Natural killer cell treated with Interleukin-12 subunit alpha and Interleukin-12 subunit beta and Interleukin-15 and Interleukin-18, amount 100 ng/mL, for 72 hours (primary cell): ENCODE data around the gene EXOC1. TPM values are rescaled to one million over a fixed set of nuclear protein-coding genes. Genes with fewer than 3 reads are reported as not detected.

Source experiments
- ATAC-seq, 2 donors: fragments of 150-1000 bp; cut with Tn5 transposase in 1 of 2; sonication (Bioruptor Pico), chemical (Tn5 transposase) in 1 of 2; 2 replicates each; pipeline ENCODE4 v1.10.0; 2021
- DNase-seq: peaks from one replicate; pipeline ENCODE4 v3.0.0; 2022; ENCODE audit warnings: low spot score
- H3K27ac Mint-ChIP-seq, 2 donors: 1 replicate in 1 of 2; 2 replicates in 1 of 2; pipeline ENCODE4 v1.8.0; 2022; ENCODE audit warnings: mixed read lengths in 2 of 2, mild to moderate bottlenecking in 1 of 2, moderate library complexity in 1 of 2
- H3K27me3 Mint-ChIP-seq, 2 donors: 1 replicate in 1 of 2; 2 replicates in 1 of 2; pipeline ENCODE4 v1.8.0; 2022; ENCODE audit warnings: mixed read lengths in 2 of 2
- H3K36me3 Mint-ChIP-seq: one replicate; pipeline ENCODE4 v1.8.0; 2022; ENCODE audit warnings: mixed read lengths
- H3K4me1 Mint-ChIP-seq, 2 donors: 1 replicate in 1 of 2; 2 replicates in 1 of 2; pipeline ENCODE4 v1.8.0; 2022; ENCODE audit warnings: low read depth in 2 of 2, mixed read lengths in 2 of 2, mild to moderate bottlenecking in 1 of 2
- H3K4me3 Mint-ChIP-seq: one replicate; pipeline ENCODE4 v1.8.0; 2022; ENCODE audit warnings: mixed read lengths
- H3K9me3 Mint-ChIP-seq: 2 replicates; pipeline ENCODE4 v1.8.0; 2022; ENCODE audit warnings: mixed read lengths
- total RNA-seq, 2 donors: library from RNA; stranded (reverse); gene quantifications; one replicate each; pipeline ENCODE4 v1.2.3, GENCODE V29; 2022

EXOC1 gene
- 10 to 100 TPM; 22.1 to 26.1 TPM for total RNA-seq

DNA sequence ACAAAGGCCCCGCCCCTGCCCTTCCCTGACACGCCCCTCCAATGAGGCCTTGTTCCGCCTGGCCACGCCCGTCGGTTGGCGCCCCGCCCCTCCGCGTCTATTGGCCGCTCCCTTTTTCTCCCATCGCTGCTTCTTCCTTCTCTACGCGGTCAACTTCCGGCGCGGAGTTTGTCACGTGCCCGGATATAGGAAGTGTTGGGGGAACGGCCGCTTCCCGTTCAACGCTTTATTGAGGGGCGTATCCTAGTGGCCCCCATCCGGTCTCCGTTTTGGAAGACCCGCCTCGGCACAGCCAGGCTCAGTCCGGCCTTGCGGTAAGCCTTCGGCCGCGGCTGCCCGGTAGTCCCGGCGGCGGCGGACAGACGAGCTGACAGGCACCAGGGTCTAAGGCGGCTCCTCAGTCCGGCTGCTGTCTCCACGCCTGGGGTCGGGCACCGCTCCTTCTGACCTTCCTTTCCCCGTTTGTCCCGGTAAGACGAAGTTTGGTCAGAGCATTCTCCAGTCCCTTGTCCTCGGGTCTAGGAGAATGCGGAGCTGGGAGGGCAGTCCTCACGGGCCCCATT lies at the start of gene EXOC1:
EXOC1 (plus strand) TSS at position 165 of the 563 bp plus-strand sequence. CDS start 4,676 bp downstream, outside the sequence.
- peak; percentile 98 for DNase-seq
- H3K4me1 Mint-ChIP-seq = peaks cover 14 to 22% of the 10 kb centered on the region in 2 donors
- no peaks in the 10 kb centered on the region for H3K36me3 Mint-ChIP-seq
- no peaks in the 10 kb centered on the region for H3K9me3 Mint-ChIP-seq
- peaks cover 0 to 2% of the 10 kb centered on the region in 2 donors for H3K27me3 Mint-ChIP-seq
- H3K4me3 Mint-ChIP-seq = peak within 1 kb of the TSS; percentile 35
- H3K27ac Mint-ChIP-seq = no peak within 1 kb of the TSS
- ATAC-seq = peak; percentile 99

DNA sequence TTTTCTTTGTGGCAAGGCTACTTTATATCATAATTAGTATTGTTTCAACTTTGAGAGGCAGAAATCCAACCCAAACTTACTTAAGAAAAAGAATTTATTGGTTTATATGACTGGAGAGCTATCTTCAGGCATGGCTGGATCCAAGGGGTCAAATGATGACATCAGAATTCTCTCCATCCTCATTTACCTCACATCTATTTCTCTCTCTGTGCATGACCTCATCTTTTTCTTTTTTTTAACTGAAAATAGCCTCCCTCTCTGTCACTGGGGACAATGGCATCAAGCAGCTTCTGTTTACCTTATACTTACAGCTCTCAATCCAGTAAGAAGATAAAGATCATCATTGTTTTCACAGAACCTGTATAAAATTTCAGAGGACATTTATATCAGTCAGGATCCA lies 45.9 kb upstream of the EXOC1 start:
- DNase-seq (no peak), ATAC-seq (no peak)
- Mint-ChIP-seq H3K27me3 (peaks cover 12 to 16% of the 10 kb centered on the region in 2 donors), H3K9me3 (no peaks in the 10 kb centered on the region), H3K4me3 (no peak overlapping the region), H3K27ac (no peak overlapping the region), H3K36me3 (no peaks in the 10 kb centered on the region), H3K4me1 (no peaks in the 10 kb centered on the region)

- Mint-ChIP-seq H3K27ac (no peak overlapping the region), H3K36me3 (no peaks in the 10 kb centered on the region), H3K27me3 (peaks cover 9 to 15% of the 10 kb centered on the region in 2 donors), H3K4me3 (no peak overlapping the region), H3K4me1 (no peaks in the 10 kb centered on the region), H3K9me3 (no peaks in the 10 kb centered on the region)
- DNase-seq (no peak), ATAC-seq (no peak)
Observed at GRCh38 chr4:55808186-55808585, 45.3 kb upstream of the EXOC1 start.

- ATAC-seq = no peak
Observed at GRCh38 chr4:55808632-55809031, 44.8 kb upstream of the EXOC1 start.

DNA sequence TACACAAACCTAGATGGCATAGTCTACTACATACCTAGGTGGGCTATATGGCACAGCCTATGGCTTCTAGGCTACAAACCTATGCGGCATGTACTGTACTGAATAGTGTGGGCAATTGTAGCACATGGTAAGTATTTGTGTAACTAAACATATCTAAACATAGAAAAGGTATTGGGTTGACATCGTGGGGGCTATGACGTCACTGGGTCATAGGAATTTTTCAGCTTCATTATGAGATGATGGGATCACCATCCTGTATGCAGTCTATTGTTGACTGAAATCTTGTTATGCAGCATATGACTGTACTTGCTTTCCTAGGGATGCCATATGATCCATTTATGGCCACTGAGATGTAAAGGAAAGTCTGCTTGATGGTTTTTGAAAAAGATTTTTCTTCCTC lies 35.8 kb upstream of the EXOC1 start:
- H3K36me3 Mint-ChIP-seq = no peaks in the 10 kb centered on the region
- no peak overlapping the region for H3K4me3 Mint-ChIP-seq
- peaks cover 16 to 19% of the 10 kb centered on the region in 2 donors for H3K27me3 Mint-ChIP-seq
- no peak overlapping the region for H3K27ac Mint-ChIP-seq
- DNase-seq = no peak
- H3K4me1 Mint-ChIP-seq = peaks cover 3 to 5% of the 10 kb centered on the region in 2 donors
- ATAC-seq = no peak
- no peaks in the 10 kb centered on the region for H3K9me3 Mint-ChIP-seq

More at GRCh38 chr4:55808632-55809031, 44.8 kb upstream of the EXOC1 start:
- DNase-seq = no peak
- Mint-ChIP-seq H3K27me3 (peaks cover 6 to 13% of the 10 kb centered on the region in 2 donors), H3K4me1 (no peaks in the 10 kb centered on the region), H3K4me3 (no peak overlapping the region), H3K9me3 (no peaks in the 10 kb centered on the region), H3K27ac (no peak overlapping the region), H3K36me3 (no peaks in the 10 kb centered on the region)

DNA sequence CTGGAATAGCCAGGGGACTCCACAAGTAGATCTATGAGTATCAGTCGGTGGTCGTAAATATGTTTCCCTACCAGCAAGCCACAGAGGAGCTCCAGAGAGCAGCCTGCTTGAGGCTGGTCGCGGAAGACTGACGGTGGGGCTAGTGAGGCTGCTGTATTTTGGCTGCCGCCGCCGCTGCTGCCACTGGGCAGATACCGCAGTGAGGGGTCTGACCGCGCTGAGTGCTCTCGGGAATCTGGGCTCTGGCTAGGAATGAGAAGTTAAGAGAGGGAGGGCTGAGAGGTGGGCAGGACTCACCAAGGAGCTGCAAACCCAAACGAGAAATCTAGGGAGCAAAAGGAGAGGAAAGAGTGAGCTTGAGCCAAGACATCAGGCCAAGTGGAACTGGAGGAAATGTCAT lies 33.8 kb upstream of the EXOC1 start, which contains the start of gene EXOC1L:
EXOC1L (plus strand) TSS at position 157 of the 400 bp plus-strand sequence; CDS start at position 394, 237 bp downstream.
- peak within 1 kb of the TSS; percentile 46 for H3K4me3 Mint-ChIP-seq
- no peaks in the 10 kb centered on the region for H3K9me3 Mint-ChIP-seq
- H3K4me1 Mint-ChIP-seq = peaks cover 3 to 5% of the 10 kb centered on the region in 2 donors
- H3K27me3 Mint-ChIP-seq = peaks cover 16 to 21% of the 10 kb centered on the region in 2 donors
- DNase-seq = no peak
- no peak for ATAC-seq
- no peaks in the 10 kb centered on the region for H3K36me3 Mint-ChIP-seq
- no peak within 1 kb of the TSS for H3K27ac Mint-ChIP-seq

DNA sequence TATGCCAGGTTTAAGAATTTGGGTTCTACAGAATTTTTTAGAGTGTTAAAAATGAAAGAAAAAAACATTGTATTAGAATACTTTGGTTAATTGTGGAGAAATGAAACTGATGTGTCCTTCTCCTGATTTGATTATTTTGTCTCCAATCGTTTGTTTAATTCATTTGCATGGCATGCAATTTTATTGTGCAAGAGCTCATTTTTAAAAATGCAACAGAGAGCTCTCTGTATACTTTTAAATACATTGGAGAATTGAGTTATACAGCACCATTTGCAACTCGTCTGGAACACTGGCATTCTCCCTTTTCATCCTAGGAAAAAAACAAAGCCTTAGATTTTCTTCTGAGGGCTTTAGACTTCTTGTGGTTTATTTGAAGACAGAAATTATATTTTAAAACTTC lies 33.2 kb upstream of the EXOC1 start:
- Mint-ChIP-seq H3K27me3 (peaks cover 17 to 27% of the 10 kb centered on the region in 2 donors), H3K4me3 (no peak overlapping the region), H3K4me1 (peaks cover 3 to 5% of the 10 kb centered on the region in 2 donors), H3K36me3 (no peaks in the 10 kb centered on the region), H3K27ac (no peak overlapping the region), H3K9me3 (no peaks in the 10 kb centered on the region)
- ATAC-seq (no peak), DNase-seq (no peak)

DNA sequence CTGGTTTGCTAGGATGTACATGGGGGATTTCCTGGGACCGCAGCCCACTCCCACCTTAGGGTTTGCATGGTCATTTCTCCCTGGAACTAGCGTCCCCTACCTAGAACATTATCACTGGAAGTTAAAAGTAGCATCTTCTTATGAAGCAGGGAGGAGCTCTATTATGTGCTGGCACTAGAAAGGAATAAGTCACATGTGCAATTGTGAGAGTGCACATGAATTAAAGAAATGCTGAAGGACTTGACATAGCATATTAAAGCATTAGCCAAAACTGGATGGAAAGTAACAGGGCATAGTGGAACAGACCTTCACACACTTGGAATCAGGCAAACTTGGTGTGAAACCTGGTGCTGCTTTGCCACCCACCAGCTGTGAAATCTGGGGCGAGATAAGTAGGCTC lies 31.1 kb upstream of the EXOC1 start:
- Mint-ChIP-seq H3K36me3 (no peaks in the 10 kb centered on the region), H3K4me3 (no peak overlapping the region), H3K27ac (no peak overlapping the region), H3K27me3 (peaks cover 21 to 31% of the 10 kb centered on the region in 2 donors), H3K9me3 (no peaks in the 10 kb centered on the region), H3K4me1 (peaks cover 3 to 5% of the 10 kb centered on the region in 2 donors)
- DNase-seq (no peak), ATAC-seq (no peak)

DNA sequence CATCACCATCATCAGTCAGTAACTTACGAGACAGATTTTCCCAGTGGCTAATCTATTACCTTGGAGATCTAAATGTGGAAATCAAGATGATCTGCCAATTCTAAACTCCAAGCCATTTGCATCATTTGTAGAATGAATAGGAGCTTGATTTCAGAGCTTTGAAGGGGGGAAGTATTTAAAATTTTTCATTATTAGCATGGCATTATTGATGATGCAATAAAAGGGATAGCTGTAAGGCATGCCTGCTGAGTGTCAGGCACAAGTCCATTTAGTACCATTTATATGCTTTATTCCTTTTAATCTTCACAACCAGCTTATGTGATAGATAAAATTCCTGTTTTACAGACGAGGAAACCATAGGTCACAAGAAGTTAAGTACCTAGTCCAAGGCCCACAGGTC lies 28.6 kb upstream of the EXOC1 start:
- H3K27ac Mint-ChIP-seq = no peak overlapping the region

GRCh38 chr4:55826986-55827385 lies 26.5 kb upstream of the EXOC1 start:
- ATAC-seq (no peak), DNase-seq (no peak)
- H3K9me3 Mint-ChIP-seq = no peaks in the 10 kb centered on the region
- no peak overlapping the region for H3K4me3 Mint-ChIP-seq
- H3K27ac Mint-ChIP-seq = no peak overlapping the region
- H3K4me1 Mint-ChIP-seq = no peaks in the 10 kb centered on the region
- no peaks in the 10 kb centered on the region for H3K36me3 Mint-ChIP-seq
- peaks cover 35 to 57% of the 10 kb centered on the region in 2 donors for H3K27me3 Mint-ChIP-seq

More for the DNA sequence above, 28.6 kb upstream of the EXOC1 start:
- no peak for ATAC-seq
- no peak for DNase-seq
- Mint-ChIP-seq H3K4me1 (no peaks in the 10 kb centered on the region), H3K9me3 (no peaks in the 10 kb centered on the region), H3K4me3 (no peak overlapping the region), H3K27me3 (peaks cover 28 to 38% of the 10 kb centered on the region in 2 donors), H3K36me3 (no peaks in the 10 kb centered on the region)

DNA sequence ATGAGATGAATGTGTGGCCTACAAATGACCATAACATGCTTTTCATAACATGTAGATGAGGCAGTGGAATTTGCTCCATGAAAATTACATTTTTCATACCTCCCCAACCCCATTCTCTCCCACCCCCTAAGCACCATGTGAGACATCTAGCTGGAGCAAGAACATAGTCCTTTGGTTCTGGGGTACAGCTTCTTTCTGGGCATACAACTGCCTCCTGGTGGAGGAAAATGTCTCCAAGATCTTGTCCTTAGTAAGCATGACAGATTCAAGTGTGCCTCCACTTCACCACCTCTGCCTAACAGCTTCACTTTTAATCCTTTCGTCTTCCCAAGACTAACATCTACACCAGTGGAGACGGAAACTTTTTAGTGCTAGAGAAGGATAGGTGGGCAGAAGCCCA lies 25.9 kb upstream of the EXOC1 start:
- H3K4me3 Mint-ChIP-seq = no peak overlapping the region
- DNase-seq (no peak), ATAC-seq (no peak)
- peaks cover 32 to 58% of the 10 kb centered on the region in 2 donors for H3K27me3 Mint-ChIP-seq
- no peaks in the 10 kb centered on the region for H3K36me3 Mint-ChIP-seq
- H3K9me3 Mint-ChIP-seq = no peaks in the 10 kb centered on the region
- no peaks in the 10 kb centered on the region for H3K4me1 Mint-ChIP-seq
- H3K27ac Mint-ChIP-seq = no peak overlapping the region

DNA sequence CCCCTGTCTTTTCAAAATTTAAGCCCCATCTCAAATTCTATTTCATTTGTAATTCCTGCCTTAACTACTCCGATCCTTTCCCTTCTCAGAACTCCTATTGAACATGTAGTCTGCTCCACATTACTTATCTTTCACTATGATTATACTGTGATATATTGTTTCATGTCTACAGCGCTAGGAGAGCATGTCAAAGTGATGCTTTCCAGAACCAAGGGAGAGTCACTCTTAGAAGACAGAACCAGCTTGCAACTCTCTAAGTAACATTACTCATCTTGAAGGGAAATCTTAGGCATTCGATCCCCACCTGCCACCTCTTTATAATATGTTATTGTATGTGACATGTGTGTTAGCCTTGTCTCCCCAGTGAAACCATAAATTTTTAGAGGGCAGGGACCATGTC lies 23.4 kb upstream of the EXOC1 start:
- Mint-ChIP-seq H3K27ac (no peak overlapping the region), H3K36me3 (no peaks in the 10 kb centered on the region), H3K4me3 (no peak overlapping the region), H3K27me3 (peaks cover 38 to 68% of the 10 kb centered on the region in 2 donors), H3K4me1 (no peaks in the 10 kb centered on the region), H3K9me3 (no peaks in the 10 kb centered on the region)
- ATAC-seq = no peak
- no peak for DNase-seq

GRCh38 chr4:55830716-55831115 lies 22.7 kb upstream of the EXOC1 start:
- Mint-ChIP-seq H3K27me3 (peaks cover 43 to 72% of the 10 kb centered on the region in 2 donors), H3K27ac (no peak overlapping the region), H3K4me1 (no peaks in the 10 kb centered on the region), H3K4me3 (no peak overlapping the region), H3K9me3 (no peaks in the 10 kb centered on the region), H3K36me3 (no peaks in the 10 kb centered on the region)
- ATAC-seq (no peak), DNase-seq (no peak)

DNA sequence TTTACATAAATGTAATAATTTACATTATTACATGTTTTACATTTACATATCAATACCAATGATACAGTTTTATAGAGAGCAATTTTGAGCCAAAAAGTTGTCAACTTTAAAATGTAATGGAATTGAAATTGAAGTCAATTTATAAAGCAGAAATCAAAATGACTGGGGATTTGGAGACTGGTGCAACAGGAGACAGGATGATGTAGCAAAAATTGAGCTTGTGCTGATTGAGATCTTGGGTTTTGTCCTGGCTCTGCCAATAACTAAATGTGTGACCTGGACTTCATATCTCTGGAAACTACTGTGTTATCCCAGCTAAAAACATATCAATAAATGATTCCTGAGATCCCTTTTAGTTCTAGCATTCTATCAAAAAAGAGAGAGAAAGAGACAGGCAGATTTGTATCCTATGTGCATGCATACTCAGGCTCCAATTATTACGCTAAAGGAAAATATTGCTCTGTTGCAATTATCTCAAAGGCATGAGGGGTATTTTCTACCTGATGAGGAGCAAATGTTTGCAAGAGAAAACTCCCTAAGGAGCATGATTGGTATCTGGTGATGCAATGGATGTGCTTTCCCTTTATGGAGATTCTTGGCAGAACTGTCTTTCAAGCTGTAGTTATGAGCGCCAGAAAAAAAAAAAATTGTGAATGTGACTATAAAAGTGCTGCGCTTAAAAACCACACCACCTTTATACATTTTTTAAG lies 19.2 kb upstream of the EXOC1 start:
- H3K4me3 Mint-ChIP-seq = no peak overlapping the region
- H3K4me1 Mint-ChIP-seq = no peaks in the 10 kb centered on the region
- ATAC-seq (no peak), DNase-seq (no peak)
- no peak overlapping the region for H3K27ac Mint-ChIP-seq
- H3K27me3 Mint-ChIP-seq = peaks cover 32 to 72% of the 10 kb centered on the region in 2 donors
- H3K36me3 Mint-ChIP-seq = no peaks in the 10 kb centered on the region
- no peaks in the 10 kb centered on the region for H3K9me3 Mint-ChIP-seq
